ENCODE data around the gene KCTD10. TPM values are rescaled to one million over a fixed set of nuclear protein-coding genes. Genes with fewer than 3 reads are reported as not detected.

The KCTD10 gene, protein sequence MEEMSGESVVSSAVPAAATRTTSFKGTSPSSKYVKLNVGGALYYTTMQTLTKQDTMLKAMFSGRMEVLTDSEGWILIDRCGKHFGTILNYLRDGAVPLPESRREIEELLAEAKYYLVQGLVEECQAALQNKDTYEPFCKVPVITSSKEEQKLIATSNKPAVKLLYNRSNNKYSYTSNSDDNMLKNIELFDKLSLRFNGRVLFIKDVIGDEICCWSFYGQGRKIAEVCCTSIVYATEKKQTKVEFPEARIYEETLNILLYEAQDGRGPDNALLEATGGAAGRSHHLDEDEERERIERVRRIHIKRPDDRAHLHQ
- 74.5 and 85.6 TPM in 2 replicates for total RNA-seq

DNA sequence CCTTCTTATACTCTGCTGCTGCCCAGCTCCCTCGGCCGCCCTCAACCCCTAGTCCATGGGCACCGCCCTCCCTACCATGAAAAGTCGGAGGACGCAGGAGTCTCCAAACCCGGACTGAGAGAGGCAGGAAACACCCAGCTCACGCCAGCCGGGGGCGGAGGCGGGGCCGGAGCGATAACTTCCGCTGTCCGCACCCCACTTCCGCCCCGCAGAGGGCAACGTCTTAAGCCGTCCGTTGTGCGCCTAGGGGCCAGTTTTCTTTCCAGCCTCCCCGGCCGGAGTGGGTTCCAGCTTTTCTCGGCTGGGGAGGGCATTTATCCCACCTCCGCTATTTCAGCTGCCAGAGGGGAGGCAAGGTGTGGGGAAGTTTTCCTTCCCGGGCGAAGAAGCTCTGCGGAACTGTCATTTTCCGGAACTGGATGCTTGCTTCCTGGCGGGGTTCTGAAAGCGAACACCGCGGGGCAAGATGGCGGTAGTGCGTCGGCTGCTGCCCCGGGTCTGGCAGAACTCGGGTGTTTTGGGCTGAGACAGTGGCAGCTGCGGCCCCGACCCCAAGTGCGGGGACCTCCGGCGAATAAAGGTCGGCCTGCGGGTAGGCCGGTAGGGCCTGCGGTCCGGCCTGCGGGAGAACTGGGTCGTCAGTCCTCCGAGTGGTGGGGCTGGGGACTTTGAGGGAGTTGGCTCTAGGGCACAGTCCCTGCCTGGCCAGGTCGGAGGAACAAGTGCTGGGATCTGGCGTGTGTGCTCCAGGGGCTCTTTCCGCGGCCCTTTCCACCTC is at the start of gene KCTD10, which contains the start of gene UBE3B:
KCTD10 (minus strand) TSS at position 116 of the 778 bp plus-strand sequence; CDS start at position 78, 38 bp downstream.
UBE3B (plus strand) TSS at position 450 of the 778 bp plus-strand sequence. CDS start 5,918 bp downstream, outside the sequence.
- DNase-seq = peak; percentile 94

DNA sequence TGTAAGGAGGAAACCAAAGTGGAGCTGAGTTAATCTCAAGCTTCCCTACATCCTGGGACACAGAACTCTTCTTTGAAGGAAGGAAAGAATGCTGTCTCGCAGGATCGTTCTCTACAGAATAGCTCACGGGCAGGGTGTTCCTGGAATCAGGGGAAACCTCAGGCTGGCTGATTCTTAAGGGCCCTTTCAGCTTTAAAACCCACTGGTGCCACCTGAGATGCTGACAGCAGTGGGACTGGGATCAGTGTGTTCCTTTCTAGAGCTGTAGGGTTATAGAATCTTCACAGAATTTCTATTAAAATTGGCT is 48.1 kb upstream of the KCTD10 start:
- no peak for DNase-seq

DNA sequence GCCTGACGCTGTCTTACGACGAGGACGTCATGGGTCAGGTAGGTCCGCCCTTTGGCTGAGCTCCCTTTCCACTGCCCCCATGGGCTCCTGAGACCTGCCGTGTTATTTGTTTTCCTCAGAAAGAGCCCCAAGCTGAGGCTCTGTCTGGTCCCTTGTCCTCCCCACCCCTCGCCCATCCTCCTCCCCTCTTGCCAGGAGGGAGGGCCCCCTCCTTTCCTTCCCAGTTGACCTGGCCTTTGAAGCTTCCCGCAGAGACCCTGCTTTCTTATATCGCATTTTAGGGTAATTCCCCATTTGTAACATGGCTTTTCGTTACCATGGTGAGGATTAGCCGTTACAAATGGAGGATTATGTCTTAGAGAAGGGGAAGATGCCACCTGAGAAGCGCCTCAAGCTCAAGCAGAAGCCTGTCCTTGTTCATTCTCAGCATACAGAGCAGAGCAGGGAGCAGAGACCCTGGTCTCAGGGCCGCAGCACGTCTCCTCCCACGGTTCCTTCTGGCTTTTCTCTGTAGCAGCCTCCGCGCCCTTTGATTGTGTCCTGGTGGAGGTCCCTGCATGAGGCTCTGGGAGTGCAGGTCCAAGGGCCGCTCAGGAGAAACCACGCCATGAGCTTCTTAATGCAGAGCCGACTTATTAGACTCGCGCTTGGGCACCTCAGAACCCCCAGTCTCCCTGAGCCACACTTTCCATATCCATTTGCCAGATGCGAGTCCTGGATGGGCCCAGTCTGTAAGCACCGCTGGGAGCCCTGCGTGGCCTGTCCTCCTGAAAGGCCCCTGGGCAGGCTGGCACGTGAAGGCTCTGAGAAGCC is 47.6 kb upstream of the KCTD10 start:
- DNase-seq = no peak

DNA sequence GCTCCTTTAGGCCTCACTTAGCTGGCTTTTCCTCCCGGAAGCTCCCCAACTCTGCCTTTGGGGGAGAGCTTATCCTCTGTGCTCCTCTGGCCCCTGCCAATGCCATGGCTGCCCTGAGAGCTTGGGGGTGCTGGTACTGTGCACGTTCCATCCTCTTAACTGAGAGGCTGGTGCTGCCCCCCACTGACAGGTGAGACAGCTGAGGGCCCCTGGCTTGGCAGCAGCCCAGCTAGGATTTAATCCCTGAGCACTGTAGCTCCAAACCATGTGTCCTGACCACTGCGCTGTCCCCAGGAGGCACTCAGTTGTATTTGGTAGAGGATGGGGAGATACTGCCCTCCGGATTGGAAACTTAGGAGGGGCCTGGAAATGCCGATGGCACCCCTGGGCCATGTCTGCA is 46.4 kb upstream of the KCTD10 start:
- no peak for DNase-seq

DNA sequence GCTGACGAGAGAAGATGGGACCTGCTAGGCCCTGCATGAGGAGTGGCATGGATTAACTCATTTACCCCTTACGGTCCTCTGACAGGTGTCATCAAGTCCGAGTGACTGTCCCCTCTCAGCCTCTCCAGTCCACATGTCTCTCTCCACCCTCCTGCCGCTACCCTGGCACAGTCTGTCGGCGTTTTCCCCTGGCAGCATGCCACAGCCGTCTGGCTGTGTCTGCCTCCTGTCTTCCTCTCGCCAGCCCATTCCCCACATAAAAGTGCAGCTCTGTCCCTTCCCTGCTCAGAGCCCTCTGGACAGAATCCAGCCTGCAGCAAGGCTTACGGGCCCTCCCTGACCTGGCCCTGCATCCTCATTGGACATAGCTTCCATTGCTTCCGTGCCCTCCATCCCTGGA is 46.0 kb upstream of the KCTD10 start:
- DNase-seq = no peak

DNA sequence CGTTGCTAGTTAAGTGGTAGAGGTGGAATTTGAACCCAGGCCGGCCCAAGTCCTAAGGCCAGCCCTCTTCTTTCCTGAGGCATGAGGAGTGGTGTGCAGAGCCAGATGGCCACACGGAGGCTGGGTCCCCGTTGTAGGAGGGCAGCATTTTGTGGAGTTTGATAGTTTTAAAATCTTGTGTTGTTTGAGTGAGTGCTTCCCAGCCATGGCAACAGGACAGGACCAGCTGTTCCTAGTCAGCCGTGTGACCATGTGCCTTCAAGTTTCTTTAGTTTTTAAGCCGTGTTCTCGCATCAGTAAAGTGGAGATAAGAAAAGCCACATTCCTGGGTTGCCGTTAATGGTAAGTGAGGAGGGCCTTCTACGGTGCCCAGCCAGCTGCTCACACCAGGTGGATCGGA is 44.7 kb upstream of the KCTD10 start:
- DNase-seq = no peak

DNA sequence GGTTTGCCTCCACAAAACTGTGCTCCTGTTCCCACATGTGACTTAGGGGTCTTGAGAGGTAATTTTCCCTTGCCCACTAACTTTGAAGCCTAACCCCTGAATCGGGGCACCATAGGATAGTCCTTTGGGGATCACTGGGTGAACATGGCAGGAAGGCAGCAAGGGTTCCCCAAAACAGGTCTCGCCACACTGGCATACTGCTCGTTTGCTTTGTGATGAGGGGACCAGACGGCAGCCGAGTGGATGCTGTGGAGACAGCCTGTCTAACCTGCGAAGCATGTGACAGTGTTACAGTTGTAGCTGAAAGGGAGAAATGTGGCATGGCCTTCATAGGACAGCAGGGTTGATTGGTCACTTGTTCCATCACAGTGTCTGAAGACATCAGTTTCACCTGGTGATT is 42.7 kb upstream of the KCTD10 start:
- peak; percentile 7 for DNase-seq

DNA sequence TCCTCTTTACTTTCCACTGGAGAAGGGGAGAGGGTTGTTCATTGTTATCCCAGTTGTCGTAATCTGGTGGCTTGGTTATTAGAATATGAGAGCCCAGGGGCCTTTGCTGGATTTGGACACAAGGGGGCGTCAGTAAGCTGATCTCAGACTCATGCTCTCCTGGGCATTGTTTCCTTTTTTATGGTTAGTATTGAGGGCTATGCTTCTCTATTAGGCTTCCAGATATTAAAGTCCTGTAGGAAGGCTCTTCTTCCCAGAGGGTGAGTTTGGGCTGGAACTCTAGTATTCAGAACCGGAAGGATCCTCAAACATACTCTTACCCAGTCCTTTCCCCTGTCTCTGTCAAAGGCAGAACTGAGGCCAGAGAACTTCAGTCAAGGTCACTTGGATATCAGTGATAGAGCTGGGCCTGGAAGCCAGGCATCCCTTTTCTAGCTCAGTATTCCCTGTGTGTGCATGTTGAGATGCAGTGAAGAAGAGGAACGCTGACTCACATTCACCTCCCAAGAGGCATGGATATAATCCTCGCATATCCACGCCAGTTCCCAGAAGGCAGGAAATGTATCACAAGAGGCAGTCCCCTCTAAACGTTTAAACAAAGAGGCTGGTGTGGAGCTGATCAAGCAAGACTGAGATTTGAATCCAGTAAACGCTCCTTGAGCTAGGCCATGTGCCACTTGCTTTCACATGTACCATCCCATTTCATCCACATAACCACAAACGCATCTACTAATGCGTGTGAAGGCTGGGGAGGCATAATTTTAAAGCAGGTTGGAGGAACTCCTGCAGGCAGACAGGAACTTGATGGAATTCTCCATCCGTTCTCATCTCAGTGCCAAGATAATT is 41.9 kb upstream of the KCTD10 start:
- peak; percentile 87 for DNase-seq

DNA sequence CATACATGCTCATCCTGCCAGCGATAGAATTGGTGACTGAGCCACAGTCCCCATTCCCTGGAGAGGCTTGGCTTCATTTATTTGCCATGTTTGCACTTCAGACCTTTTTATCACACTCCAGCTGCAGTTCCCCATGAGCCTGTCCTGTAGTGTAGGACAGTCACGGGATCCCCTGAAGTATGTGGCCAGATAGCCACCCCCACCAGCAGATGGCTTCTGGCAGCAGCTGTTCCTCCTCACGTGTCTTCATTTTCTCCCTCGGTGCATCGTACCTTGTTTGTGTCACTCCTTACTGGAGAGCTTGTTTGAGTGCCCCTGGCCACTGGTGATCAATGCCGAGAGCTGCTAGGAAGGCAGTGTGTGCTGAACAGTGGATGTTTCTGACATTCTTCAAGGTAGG is 40.5 kb upstream of the KCTD10 start:
- DNase-seq = no peak

DNA sequence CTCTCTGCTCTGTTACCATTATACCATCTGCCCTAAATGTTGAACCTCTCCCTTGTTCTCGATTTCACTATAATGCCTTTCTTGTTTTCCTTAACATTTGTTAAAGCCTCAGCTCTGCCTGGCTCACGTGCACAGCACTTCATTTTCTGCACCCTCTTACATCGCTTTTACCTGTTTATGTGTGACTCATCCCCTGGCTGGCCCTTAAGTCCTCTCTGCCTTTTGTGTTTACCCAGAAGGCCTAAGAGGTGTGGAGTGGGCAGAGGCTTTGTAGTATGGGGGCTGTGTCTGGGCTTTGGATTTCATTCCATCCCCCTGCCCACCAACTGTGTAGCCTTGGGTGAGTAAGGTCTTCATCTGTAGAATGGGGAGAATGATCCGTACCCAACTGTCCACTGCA is 36.9 kb upstream of the KCTD10 start:
- DNase-seq = no peak

DNA sequence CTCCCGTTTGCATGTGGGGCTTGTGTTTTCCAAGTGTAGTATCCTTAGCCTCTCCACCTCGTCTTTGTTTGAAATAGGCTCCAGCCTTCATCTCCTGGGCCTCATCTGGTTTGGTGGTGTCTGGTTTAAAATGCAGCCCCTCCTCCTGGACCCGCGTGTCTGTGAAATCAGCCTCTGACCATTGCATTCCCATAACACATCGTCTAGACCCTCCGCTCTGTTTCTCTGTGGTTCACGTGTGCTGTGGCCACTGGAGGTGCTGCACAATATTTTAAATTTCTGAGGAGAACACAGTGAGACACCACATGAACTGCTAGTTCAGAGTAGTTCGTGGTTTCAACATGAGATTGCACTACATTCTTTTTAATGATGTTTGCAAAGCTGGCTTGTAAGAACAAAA is 36.0 kb upstream of the KCTD10 start:
- DNase-seq = no peak

DNA sequence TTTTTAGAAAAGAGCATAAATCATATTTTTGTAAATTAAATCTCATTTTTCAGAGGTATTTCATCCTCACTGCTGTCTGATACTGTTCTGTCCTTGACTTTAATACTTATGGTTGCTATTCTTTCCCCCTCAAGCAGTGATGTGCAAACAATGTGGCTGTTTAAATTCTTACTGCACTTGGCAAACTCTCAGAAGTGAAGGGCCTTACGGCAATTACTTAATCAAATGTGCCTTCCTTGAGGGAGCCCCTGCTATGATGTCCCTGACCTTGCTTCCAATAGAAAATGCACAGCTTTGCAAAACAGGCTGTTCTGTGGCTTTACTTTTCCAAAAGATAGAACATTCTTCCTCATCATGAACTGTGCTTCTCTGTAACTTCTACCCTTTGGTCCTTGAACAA is 35.5 kb upstream of the KCTD10 start:
- DNase-seq = no peak

DNA sequence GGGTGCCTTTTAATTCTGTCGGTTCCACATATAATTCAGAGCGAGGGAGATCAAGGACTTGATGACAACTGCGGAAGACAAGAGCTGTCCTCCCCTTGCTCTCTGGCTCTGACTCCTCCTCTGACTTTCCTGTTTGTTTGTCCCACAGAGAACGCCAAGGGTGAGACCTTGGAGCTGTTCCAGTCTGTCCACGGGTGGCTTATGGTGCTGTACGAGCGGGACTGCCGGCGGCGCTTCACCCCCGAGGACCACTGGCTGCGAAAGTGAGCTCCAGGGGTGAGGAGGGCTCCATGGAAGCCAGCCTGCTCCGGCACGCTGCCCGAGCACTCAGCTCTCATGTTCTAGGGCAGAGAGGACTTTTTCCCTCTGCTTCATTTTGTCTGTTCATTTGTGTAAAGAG is 33.1 kb upstream of the KCTD10 start:
- DNase-seq = no peak

DNA sequence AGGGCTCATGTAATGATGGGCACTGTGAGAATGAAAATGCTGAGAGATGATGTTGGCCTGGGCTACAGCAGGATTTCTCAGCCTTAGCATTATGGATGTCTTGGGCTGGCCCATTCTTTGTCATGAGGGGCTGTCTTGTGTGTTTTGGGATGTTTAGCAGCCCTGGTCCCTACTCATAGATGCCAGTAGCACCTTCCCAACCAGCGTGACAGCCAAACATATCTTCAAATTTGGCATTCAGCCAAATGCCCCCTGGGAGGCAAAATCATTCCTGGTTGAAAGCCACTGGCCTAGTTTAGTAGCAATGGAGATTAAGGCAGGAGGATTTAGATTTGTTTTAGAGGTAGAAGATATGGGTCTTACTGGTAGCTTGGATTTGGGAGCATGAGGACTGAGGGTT is 27.0 kb upstream of the KCTD10 start:
- DNase-seq = no peak

DNA sequence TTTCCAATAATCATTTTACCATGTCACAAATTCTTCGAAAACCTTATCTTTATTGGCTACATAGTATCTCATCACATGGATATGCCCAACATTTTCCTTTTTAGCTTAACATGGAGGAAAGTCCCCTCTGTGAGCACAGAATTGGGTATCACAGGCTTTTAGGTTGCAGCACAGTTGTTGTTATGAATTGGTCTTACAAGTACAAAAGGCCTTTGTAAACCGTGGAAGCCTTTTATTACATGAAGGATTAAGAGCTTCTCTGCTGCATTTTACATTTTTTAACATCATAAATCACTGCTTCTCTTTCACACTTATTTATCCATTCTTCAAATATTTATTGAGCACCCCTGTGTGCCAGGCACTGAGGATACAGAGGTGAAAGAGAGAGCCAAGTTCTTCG is 26.5 kb upstream of the KCTD10 start:
- no peak for DNase-seq

DNA sequence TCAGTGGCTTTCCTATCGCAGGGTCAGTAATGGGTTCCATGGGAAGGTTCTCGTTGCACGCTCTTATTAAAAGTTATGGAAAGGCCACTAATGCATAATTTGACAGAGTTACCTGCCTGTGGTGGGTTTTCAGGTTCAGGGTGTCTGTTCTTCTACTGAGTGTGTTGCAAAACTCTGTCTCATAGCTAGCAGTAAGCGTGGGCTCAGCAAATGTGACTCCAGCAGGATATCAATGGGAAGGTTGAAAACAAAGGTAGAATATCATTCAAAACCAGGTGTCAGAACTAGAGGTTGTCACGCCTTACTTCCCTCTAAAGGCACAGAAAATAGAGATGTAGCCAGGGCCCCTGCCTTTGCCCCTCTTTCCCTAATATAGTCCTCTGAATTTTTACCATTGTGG is 25.2 kb upstream of the KCTD10 start:
- DNase-seq = no peak

DNA sequence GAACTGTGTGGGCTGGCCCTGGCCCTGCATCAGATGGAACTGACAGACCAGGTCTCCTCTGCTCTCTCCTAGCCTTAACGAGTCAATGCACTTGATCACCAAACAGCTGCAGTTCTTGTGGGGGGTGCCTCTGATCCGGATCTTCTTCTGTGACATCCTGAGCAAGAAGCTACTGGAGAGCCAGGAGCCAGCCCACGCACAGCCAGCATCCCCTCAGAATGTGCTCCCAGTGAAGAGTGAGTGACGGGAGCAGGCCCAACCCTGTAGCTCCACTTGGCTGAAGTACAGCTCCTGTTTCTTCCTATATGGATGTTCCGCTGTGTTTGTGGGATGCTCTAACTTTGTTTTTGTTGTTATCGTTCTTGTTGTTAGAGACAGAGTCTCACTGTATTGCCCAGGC is 24.2 kb upstream of the KCTD10 start:
- DNase-seq = no peak

DNA sequence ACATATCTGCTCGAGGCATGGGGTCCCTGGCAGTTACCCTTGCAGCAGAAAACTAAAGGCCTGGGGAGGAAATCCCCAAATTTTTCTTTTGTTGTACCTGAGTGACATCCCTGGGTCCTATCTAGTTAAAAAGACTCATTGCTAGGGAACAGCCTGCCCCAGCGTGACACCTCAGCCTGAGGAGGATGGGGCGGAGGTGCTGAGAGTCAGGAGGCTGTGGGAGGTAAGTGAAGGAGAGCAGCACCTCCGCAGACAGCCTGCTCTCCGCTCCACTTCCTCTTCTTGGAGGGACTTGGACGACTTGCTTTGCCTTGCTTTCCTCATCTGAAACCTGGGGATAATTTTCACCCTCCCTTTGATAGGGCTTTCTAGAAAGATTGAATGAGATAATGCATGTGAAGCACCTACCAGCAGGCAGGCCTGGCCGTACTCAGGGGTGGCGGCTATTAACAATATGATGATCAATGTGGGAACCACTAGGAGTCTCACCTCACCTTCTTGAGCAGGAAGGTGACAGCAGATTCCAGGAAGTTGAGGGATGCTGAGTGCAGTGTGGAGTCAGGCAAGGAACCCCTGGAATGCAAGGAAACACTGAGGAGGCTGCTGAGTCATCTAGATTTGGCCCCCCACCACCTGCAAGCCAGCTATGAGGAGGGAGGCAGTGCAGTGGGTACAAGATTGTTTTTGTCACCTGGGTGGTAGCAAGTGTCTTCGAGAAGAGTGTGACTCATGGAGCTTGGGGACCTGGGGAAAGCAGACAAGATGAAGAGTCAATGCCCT is 23.5 kb upstream of the KCTD10 start:
- no peak for DNase-seq

DNA sequence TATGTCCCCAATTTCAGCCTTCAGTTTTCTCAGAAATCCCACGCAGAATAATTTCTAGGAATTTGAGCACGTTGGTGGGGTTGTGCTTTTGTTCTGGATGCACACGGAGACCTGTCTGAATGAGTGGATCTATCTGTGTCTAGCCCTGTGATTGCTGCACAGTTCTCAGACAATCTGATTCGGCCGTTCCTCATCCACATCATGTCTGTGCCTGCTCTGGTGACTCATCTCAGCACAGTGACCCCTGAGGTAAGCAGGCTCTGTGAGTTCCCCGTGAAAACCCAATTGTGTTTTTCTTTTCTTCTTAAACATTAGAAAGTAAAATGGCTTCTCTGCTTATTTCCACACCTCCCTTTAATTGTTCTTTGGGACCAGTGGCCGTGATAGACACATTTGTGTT is 20.6 kb upstream of the KCTD10 start:
- DNase-seq = no peak

DNA sequence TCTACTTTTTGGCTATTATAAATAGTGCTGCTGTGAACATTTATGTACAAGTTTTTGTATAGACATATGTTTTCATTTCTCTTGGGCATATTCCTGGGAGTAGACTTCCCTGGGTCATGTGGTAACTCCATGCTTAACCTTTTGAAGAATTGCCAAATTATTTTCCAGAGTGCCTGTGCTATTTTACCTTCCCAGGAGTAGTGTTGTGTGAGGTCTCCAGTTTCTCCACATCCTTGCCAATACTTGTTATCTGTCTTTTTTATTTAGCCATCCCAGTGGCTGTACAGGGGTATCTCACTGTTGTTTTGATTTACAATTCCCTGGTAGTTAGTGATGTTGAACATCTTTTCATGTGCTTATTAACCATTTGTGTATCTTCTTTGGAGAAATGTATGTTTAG is 19.2 kb upstream of the KCTD10 start:
- DNase-seq = no peak

DNA sequence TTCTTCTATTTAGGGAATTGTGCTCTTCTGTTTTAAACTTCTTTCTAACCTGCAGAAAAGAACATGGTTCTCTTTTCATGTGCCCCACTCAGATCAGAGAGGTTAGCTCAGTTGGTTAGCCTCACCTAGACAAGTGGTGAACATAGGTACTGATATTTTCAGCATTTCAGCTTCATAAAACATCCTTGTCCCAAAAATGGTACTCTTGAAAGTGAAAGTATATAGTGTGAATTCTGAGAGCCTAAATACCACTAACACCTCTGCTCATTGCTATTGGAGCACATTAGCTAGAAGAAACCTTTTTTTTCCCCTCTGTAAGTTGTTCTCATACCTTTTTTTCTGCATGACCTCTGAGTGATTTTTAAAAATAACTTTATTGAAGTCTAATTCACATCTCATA is 17.9 kb upstream of the KCTD10 start:
- DNase-seq = no peak

Measured in dermis blood vessel endothelial cell (primary cell).